GM21737 (cell line): ENCODE data around the gene TINCR.
"Not testable (repeated sequence)": the region's sequence is repeated elsewhere in the genome, so short reads cannot be mapped to it uniquely, and the experiment has no call there.

Experiments used
- ATAC-seq: cut with Tn5 transposase; IDR thresholded peaks from one replicate; pipeline ENCODE4 v1.9.1; 2021; ENCODE audit warnings: mild to moderate bottlenecking, moderate library complexity; ENCODE audit not compliant: unreplicated experiment

TINCR gene

DNA sequence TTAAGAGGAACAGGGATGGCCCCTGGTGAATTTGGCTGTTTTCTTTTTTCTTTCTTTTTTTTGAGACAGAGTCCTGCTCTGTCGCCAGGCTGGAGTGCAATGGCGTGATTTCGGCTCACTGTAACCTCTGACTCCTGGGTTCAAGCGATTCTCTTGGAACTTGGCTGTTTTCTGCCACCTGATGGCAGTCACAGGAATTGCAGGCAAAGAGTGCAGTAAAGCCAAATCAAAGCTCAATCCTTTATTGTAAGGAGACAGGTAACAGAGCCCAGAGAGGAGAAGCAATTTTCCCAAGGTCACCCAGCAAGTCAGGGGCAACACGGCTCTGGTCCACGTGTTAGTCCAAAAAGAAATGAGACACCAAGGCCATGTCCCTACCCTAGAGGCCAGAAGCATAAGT, 6.2 kb downstream of the TINCR start:
- ATAC-seq: no peak

DNA sequence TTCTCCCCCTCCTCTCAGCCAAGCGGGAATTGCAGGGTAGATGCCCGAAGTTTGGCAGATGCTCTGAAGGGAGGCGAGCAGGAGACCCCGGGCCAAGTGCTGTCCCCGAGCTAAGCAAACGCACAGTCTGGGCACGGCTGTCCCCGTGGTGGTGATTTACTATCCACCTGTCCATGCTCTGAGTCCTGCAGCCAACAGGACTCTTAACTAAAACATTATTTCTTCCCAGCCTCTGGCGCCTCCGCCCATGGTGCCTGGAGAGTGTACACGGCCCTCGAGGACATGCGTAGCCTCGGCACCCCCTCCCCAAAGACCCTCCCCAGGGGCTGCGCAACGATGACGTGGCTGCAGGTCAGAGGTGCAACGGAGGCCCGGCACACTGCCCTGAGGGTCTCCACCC, 7.6 kb downstream of the TINCR start:
- ATAC-seq: no peak

DNA sequence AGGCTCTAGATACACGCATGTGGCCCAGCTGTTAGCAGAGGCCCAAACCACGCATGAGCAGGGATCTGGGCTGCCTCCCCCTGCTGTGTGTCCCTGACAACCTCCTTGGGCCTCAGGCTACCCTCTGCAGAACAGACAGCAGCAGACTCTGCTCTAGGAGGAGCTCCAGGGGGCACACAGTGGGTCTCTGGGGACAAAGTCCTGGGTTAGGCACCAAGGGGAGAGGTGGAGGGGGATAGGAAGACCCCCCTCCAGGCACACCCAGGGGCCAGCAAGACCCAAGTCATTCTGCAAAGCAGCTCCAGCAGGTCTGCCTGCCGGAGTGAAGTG, 8.0 kb downstream of the TINCR start:
- no peak for ATAC-seq

DNA sequence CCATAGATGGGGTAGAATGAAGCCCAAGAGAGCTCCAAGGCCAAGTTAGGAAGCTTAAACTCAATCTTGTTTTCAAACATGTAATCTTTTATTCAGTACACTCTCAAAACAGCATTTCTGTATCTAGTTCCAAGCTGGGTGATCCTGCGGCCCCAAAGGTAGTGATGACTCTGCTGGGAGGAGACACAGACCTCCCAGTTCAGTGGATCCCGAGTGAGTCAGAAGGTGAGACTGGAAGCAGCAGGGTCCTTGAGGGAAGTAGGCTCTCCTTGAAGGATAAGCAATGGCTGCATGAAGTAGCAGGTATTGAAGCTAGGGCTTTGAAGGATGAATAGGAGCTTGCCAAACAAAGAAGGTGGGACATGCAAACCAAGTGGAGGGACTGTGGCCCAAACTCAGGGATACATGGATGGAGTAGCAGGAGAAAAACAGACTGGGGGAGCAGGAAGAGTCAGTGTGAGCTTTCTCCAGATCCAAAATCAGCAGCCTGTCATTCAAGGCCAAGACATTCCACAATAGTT, 9.6 kb downstream of the TINCR start:
- no peak for ATAC-seq

DNA sequence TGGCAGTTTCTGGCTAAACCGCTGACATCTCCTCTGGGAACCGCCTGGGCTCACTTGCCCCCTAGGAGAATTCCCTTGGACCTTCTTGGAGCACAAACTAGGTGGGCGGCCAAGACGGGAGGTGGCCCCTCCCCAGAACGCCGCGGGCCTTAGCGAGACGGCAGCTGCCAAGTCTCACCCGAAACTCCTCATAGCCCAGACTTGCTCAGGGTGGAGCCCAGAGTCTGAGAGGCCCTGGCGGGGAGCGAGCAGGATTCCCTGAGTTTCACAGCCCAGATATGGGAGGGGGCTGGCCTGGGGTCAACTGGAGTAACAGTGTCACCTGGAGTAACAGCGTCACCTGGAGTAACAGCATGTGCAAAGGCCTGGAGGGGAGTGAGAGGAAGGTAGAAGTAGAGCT, 10.1 kb downstream of the TINCR start:
- no peak for ATAC-seq

DNA sequence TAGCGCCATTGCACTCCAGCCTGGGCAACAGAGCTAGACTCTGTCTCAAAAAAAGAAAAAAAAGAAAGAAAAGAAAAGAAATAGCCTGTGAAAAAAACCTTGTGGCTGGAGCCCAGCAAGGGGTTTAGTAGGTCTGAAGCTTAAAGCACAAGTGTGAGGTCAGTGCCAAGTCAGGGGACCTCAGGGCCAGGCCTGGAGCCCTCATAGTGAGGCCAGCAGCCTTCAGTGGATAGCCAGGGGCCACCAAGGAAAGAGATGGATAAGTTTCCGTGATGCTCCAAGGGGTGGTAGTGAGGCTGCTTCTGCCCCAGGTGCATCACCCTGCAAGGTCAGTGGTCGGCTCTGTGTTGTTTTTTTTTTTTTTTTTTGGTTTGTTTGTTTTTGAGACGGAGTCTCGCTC, 12.9 kb downstream of the TINCR start:
- ATAC-seq: no peak

DNA sequence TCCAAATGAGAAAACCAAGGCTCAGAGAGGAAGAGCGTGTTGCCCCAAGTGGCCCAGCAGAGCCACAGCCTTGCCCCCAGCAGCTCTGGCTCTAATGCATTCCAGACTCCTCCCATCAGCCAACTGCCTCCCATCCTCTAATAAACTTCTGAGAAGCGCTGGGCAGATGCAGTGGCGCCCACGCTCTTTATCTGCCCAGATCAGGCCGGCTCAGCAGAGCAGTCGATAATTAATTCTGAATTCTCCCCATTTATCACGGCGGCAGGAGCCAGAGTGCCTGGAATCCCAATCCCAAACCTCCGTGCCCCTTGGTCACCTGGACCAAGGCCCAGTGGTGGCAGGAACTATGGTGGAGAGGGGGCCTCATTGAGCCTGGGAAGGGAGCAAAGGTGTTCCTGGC, 13.9 kb downstream of the TINCR start:
- ATAC-seq: no peak

DNA sequence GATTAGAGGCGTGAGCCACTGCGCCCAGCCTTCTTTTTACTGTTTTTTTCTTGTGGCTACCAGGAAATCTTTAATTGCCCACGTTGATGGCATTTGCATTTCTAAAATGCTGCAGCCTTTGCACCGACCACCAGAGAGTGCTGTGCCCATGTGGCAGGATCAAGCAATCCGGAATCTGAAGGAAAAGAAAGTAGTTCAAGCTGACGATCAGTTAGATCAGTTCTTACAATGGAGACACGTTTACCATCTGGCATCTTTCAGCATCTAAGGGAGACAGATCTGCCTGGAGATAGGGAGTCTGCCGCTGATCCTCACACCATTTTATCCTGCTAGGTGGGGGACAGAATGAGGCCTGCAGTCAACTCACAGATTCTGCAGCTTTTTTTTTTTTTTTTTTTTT, 19.9 kb downstream of the TINCR start:
- no peak for ATAC-seq

DNA sequence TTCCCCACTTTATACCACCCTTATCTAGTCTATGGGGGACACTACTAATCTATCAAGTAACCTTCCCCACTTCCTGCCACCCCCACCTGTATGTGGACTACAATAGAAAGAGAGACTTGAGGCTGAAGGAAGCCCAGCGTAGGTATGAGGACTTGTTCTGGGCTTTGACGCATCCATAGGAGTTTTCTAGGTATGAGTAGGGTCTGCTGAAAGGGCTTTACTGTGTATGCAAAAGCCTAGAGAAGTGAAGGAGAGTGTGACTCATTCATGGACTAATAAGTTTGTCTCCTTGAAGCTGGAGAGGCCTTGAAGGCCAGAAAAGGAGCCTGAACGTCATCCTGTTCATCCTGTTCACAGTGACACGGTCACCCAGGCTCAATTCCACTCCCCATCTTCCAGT, 21.8 kb downstream of the TINCR start:
- no peak for ATAC-seq

DNA sequence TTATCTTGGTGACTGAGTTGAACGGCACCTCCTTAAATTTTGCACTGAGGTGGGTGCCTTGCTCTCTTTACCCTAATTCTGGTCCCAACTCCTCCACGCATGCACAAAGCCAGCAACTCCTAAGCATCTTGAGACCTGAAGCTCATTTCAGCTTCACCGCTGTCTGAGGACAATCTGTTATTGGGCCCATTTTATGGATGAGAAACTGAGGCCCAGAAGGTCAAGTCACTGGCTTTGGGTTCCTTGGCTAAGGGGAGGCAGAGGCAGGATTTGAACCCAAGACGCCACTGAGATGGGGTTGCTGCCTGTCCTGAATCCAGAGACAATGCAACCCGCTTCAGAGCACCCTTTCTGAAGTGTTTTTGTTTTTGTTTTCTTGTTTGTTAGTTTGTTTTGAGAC, 22.7 kb downstream of the TINCR start:
- no peak for ATAC-seq

DNA sequence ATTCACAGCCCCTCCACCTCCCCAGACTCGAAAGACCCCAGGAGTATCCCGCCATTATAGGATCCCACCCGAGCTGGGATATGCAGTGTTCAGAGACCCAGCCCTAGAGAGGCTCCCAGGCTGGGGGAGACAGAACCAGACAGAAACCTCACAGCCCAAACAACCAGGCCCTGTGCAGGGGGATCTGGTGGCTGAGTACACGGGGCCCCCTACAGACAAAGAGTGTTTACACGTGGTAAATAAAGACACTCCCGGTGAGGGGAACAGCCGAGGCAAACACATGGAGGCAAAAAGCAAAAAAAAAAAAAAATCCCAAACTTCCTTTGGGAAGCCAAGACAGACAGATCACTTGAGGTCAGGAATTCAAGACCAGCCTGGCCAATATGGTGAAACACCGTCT, 25.1 kb downstream of the TINCR start:
- ATAC-seq: no peak

DNA sequence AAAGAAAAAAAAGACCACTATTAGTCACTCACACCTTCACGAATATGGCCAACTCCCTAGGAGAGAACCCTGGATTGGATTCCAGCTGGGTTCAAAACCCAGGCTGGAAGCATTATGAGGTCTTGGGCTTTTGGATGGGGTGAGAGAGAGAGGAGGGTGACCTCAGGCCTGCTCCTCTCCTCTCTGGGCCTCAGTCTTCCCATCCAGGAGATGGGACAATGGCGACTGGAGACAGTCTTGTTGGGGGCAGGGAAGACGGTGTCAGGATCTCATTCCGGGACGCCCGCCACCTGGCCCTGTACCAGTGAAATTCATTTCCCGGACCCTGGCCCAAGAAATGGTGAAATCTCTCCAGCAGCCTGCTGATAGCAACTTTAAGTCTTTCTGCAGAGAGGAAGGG, 26.3 kb downstream of the TINCR start:
- no peak for ATAC-seq

DNA sequence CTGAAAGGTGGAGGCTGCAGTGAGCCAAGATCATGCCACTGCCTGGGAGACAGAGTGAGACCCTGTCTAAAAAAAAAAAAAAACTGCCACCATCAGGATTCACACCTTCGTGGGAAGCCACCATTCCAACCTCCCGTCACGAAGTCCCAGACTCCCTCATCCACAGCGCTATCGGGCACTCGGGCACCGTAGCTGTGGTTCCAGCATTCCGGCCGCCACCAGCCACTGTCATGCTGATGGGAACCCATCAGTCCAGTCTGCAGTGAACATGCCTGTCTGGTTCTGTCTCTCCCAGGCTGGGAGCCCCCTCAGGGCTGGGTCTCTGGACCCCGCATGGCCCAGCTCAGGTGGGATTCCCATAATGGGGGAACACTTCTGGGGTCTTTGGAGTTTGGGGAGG, 27.5 kb downstream of the TINCR start:
- ATAC-seq: no peak

DNA sequence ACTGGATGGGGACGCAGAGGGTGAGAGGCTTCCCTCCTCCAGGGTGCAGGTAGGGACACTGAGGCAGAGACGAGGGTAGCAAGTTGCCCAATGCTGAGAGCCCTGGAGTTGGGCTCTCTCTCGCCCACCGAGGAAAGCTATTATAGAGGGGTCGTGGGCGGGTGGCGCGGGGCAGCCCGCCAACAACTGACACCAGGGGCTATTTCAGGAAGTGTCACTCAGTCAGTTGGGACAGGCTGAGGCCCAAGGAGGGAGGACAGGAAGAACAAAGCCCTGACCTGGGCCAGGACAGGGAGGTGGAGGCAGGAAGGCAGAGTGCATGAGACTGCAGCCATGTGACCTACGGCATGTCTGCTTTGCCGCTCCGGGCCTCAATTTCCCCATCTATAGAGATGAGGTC, 29.9 kb downstream of the TINCR start:
- no peak for ATAC-seq

DNA sequence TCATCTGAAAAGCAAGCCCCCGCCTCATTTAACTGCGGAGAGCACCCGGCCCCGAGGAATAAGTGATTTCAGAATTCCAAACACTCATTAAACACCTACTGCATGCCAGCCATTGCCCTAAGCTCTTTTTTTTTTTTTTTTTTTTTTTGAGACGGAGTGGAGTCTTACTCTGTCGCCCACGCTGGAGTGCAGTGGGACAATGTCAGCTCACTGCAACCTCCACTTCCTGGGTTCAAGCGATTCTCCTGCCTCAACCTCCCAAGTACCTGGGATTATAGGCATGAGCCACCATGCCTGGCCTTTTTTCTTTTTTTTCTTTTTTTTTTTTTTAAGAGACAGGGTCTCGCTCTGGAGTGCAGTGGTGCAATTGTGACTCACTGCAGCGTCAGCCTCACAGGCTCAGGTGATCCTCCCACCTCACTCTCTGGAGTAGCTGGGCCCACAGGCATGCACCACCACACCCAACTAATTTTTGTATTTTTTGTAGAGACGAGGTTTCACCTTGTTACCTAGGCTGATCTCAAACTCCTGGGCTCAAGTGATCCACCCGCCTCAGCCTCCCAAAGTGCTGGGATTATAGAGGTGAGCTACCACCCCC, 30.7 kb downstream of the TINCR start:
- ATAC-seq: not testable (repeated sequence)

DNA sequence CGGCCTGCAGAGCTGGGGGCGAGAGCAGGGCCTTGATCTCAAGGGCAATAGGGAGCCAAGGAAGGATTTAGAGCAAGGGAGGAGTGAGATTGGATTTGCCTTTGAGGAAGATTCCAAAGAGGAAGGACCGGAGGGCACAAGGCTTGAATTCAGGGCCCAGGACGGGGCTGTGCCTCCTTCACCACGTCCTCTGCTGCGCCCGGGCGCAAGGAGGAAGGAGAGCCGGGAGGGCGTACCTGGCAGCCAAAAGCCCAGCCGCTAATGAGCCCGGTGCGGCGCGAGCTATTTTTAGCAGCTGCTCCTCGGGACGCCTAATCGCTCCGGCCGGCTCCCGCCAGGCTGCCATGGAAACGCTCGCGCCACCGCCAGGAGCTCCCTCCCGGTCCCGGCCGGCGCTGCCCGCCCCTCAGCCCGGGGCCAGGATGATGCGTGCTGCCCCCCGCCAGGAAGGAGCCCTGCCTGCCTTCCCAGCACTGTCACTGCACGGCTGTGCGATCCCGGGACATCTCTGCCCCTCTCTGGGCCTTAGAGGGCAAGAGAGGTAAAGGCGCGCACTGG, 31.3 kb downstream of the TINCR start:
- ATAC-seq: no peak

DNA sequence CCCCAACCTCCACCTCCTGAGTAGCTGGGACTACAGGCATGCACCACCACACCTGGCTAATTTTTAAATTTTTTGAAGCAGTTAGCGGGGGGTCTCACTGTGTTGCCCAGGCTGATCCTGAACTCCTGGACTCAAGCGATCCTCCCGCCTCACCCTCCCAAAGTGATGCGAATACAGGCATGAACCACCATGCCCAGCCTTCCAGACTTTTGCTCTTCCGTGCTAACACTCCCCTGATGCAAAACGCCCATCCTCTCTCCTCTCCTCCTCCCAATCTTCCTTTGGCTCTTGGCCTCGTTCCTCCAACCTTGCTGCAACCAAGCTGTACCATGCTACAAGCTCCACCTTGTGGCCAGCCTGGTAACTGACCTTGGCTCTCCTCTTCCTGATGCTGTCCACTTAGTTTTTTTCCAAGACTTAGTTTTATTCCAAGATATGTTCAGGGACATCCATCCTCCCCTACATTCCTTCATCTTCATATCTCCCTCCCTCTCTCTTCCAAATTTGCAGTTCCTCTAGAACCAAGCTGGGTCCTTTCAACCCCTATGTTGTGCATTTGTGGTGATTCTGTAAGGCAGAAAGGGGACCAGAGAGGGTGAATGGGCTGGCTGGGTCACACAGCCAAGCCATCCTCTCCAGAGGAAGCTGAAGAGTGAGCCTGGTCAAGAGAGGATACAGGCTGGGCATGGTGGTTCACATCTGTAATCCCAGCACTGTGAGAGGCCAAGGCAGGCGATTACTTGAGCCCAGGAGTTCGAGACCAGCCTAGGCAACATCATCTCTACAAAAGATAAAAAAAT, 32.8 kb downstream of the TINCR start:
- ATAC-seq: no peak

DNA sequence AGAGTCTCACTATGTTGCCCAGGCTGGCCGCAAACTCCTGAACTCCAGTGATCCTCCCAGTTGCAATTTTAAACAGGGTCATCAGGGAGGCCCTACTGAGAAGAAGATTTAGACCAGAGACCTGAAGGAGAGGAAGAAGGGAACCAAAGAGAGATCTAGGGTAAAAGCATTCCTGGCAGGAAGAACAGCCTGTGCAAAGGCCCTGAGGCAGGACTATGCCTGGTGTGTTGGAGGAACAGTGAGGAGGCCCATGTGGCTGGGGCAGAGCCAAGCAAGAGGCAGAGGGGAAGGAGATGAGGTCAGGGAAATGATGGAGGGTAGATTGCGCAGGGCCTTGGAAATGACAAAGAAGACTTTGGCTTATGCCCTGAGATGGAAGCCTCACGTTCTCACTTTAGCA, 34.5 kb downstream of the TINCR start:
- ATAC-seq: no peak

DNA sequence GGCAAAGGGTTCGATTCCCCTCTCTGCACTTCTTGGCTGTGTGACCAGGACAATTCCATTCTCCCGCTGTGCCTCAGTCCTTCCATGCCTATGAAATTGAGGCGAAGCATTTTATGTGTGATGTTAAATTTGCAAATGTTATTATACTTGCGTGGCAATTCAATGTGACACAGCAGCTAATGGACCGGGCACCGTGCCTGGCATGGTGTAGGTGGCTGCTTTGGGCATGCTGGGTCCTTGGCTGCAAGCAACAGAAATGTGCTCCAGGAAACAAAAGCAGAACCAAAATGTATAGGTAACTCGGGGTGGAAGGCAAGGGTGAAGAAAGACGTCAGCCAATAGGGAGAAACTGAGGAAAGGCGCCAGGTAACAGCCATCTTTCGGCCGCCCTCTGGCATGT, 37.1 kb downstream of the TINCR start:
- no peak for ATAC-seq

DNA sequence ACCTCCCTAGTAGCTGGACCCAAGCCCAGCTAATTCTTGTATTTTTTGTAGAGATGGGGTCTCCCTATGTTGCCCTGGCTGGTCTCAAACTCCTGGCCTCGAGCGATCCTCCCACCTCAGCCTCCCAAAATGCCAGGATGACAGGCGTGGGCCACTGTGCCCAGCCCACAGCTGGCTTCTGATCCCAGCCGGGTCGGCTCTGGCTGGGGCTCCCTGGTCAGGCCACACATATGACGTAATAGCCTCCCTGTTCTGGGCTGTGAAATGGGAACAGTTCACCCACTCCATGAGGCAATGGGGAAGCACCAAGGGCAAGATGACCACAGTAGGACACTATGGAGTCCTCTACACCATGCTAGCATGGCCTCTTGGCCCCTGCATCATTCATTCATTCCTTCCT, 41.1 kb downstream of the TINCR start:
- ATAC-seq: no peak

DNA sequence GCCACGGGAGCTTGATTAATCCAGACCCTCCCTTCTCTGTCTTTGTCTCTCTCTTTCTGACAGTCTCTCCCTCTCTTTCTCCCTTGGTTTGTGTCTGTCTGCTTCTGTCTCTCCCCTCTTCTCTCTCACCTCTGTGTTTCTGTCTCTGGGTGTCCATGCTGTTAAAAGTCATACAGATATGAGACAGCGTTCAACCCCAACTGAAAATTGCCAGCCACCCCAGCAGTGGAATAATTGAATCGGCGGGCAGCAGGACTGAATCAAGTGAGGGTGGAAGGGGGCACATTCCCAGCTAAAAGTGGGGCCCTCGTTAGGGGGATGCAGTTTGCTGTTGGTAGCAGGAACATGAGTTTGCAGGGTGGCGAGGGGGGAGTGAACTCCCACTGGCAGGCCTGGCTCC, 43.7 kb downstream of the TINCR start:
- ATAC-seq: no peak

DNA sequence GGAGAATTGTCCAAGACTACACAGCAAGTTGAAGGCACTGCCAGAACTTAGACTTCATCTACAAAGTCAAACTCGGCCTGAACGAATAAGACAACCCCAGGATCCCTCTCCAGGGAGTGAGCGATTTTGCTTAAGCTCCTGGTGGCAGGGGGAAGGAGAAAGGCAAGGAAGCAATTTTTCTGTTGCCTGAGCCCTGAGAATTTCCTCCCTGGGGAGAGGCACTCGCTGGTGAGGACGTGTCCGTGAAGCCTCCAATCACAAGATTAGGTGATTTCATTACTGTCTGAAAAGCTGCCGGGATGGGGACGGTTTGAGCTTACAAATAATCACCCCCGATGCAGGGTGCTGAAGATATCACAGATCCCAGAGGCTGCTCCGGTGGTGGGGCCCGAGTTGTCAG, 45.6 kb downstream of the TINCR start:
- ATAC-seq: no peak

DNA sequence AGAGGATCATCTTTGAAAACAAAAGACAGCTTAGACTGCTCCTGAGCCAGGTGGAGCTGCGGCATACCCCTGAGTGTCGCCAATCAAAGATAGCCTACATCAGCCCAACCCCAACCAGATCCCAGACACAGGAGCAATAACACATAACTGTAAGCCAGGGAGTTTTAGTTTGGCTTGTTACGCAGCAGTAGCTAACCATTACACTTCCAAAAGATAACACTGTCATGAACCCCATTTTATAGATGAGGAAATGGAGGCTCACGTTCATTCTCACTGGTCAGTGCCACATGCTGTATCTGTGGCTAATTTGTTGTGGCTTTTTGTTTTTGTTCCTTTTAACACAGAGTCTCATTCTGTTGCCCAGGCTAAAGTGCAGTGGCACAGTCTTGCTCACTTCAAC, 47.3 kb downstream of the TINCR start:
- ATAC-seq: no peak
